ENCODE results near the gene PECR. TPM values are rescaled to one million over a fixed set of nuclear protein-coding genes. Genes with fewer than 3 reads are reported as not detected.

PECR gene
- total and polyA plus RNA-seq, 2 of the 13 experiments (the other 11 are each of a cell fraction or from before 2014, with no cell fraction given), result 151 to 153 TPM

DNA sequence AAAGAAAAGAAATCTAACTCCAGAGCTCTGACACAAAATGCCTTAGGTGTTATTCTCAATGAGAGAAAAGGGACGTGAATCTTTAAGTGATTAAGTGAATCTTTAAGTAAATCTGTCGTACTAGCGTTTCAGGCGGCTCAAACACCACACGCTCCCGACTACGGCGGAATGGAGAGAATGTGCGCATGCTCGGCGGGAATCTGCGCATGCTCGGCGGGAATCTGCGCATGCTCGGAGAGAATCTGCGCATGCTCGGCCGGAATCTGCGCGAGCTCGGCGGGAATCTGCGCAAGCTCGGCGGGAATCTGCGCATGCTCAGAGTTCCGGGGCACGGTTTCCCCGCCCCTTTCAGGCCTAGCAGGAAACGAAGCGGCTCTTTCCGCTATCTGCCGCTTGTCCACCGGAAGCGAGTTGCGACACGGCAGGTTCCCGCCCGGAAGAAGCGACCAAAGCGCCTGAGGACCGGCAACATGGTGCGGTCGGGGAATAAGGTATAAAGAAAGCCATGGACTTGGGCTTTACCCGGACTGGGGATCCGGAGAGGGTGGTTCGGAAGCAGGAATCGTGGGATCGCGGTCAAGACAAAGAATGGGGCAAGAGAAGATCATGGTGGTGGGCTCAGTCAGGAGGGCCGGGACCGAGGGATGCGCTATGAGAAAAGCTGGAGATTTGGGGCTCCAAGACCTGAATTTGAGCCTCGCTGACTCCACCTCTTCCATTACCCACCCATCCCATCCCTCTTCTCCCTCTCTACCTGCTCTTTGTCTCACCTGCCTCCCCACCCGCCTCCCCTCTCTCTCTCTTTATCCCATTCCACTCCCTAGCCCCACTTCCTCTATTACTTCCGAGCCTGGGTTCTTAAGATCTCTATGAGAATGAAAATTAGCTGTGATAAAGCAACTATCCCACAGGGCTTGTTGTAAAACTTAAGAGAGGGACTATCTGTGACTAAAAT is 27.6 kb upstream of the PECR start, which contains the start of gene XRCC5 (continued):
- TF ChIP-seq FOXP4 (CRISPR knock-in tag; IDR thresholded peaks at IDR 0.05), result peak; percentile 51; the same call in 1 of the 2 replicates
- peak; percentile 63; the same call in 1 of the 2 replicates for TF ChIP-seq ZNF468 (CRISPR knock-in tag; IDR thresholded peaks at IDR 0.05)
- TF ChIP-seq KAT2B (IDR thresholded peaks at IDR 0.05; ENCODE audit: borderline replicate concordance, low read depth, low read length), result no peak
- peak; percentile 87 for TF ChIP-seq SMAD3 (CRISPR knock-in tag; IDR thresholded peaks at IDR 0.05)
- no peak for TF ChIP-seq ZNF3 (CRISPR knock-in tag; IDR thresholded peaks at IDR 0.05)
- peak; percentile 97 for TF ChIP-seq THAP11 (CRISPR knock-in tag; IDR thresholded peaks at IDR 0.05)
- peak; percentile 55; the same call in 1 of the 2 replicates for TF ChIP-seq ZNF777 (CRISPR knock-in tag; IDR thresholded peaks at IDR 0.05)
- peak; percentile 84; the same call in 1 of the 2 replicates for TF ChIP-seq ZKSCAN8 (CRISPR knock-in tag; IDR thresholded peaks at IDR 0.05; ENCODE audit: borderline replicate concordance)
- peak; percentile 59; the same call in 1 of the 2 replicates for TF ChIP-seq PRMT3 (CRISPR knock-in tag; IDR thresholded peaks at IDR 0.05; ENCODE audit: borderline replicate concordance, low read depth)
- 0 out of 2 replicates have a peak, but pooled peaks have one; percentile 66 for TF ChIP-seq ESRRA (CRISPR knock-in tag; IDR thresholded peaks at IDR 0.05; ENCODE audit: low read depth)
- TF ChIP-seq, protein P1, sequence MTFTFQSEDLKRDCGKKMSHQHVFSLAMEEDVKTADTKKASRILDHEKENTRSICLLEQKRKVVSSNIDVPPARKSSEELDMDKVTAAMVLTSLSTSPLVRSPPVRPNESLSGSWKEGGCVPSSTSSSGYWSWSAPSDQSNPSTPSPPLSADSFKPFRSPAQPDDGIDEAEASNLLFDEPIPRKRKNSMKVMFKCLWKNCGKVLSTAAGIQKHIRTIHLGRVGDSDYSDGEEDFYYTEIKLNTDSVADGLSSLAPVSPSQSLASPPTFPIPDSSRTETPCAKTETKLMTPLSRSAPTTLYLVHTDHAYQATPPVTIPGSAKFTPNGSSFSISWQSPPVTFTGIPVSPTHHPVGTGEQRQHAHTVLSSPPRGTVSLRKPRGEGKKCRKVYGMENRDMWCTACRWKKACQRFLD (CRISPR knock-in tag; IDR thresholded peaks at IDR 0.05; ENCODE audit: borderline replicate concordance), result peak; percentile 91
- TF ChIP-seq JUN (CRISPR knock-in tag; IDR thresholded peaks at IDR 0.05), result 0 out of 2 replicates have a peak, but pooled peaks have one; percentile 56
- no peak for TF ChIP-seq HHEX (CRISPR knock-in tag; IDR thresholded peaks at IDR 0.05)
- TF ChIP-seq NR2F1 (CRISPR knock-in tag; IDR thresholded peaks at IDR 0.05), result no peak
- TF ChIP-seq ADNP (CRISPR knock-in tag; IDR thresholded peaks at IDR 0.05), result no peak
- peak; percentile 27; the same call in 1 of the 2 replicates for TF ChIP-seq TEF (CRISPR knock-in tag; IDR thresholded peaks at IDR 0.05)
- TF ChIP-seq ZNF547 (CRISPR knock-in tag; IDR thresholded peaks at IDR 0.05), result peak; percentile 96
- peak; percentile 69; the same call in 1 of the 2 replicates for TF ChIP-seq BRCA1 (CRISPR knock-in tag; IDR thresholded peaks at IDR 0.05)
- TF ChIP-seq ZNF446 (CRISPR knock-in tag; IDR thresholded peaks at IDR 0.05), result peak; percentile 90
- no peak; the same call in 1 of the 2 replicates for TF ChIP-seq SP140L (CRISPR knock-in tag; IDR thresholded peaks at IDR 0.05; ENCODE audit: borderline replicate concordance)
- TF ChIP-seq ZNF782 (CRISPR knock-in tag; IDR thresholded peaks at IDR 0.05; ENCODE audit: borderline replicate concordance), result peak; percentile 92
- TF ChIP-seq ZBTB7B (CRISPR knock-in tag; IDR thresholded peaks at IDR 0.05), result 0 out of 2 replicates have a peak, but pooled peaks have one; percentile 22
- peak; percentile 97 for TF ChIP-seq GABPB1 (CRISPR knock-in tag; IDR thresholded peaks at IDR 0.05)
- no peak for TF ChIP-seq EZH2 (conservative IDR thresholded peaks at IDR 0.05; ENCODE audit: low read depth, low read length)
- TF ChIP-seq EED (CRISPR knock-in tag; IDR thresholded peaks at IDR 0.05), result peak; percentile 98
- peak; percentile 89 for TF ChIP-seq HDAC2 (CRISPR knock-in tag; IDR thresholded peaks at IDR 0.05)
- TF ChIP-seq ZNF766 (CRISPR knock-in tag; IDR thresholded peaks at IDR 0.05; ENCODE audit: borderline replicate concordance), result peak; percentile 91; the same call in 1 of the 2 replicates
- peak; percentile 82 for TF ChIP-seq MED13 (CRISPR knock-in tag; IDR thresholded peaks at IDR 0.05)
